GM21423 (cell line): ENCODE results near the gene SLC9A3.
A peak's percentile ranks its signal among the peaks of the same experiment; 100 is the strongest.

Experiments used
- ATAC-seq: cut with Tn5 transposase; IDR thresholded peaks from one replicate; pipeline ENCODE4 v1.9.1; 2021; ENCODE audit warnings: mild to moderate bottlenecking, moderate library complexity; ENCODE audit not compliant: unreplicated experiment

The SLC9A3 gene

GRCh38 chr5:555058-555623 is 30.9 kb upstream of the SLC9A3 start:
- no peak for ATAC-seq

- ATAC-seq, result no peak
Observed at GRCh38 chr5:554284-554988, 30.2 kb upstream of the SLC9A3 start.

- no peak for ATAC-seq
Observed at GRCh38 chr5:553874-554273, 29.6 kb upstream of the SLC9A3 start.

GRCh38 chr5:551406-551805 is 27.2 kb upstream of the SLC9A3 start:
- no peak for ATAC-seq

- ATAC-seq, result no peak
Observed at GRCh38 chr5:549229-549628, 25.0 kb upstream of the SLC9A3 start.

GRCh38 chr5:548256-548655 is 24.0 kb upstream of the SLC9A3 start:
- no peak for ATAC-seq

- no peak for ATAC-seq
Observed at GRCh38 chr5:547086-547924, 23.1 kb upstream of the SLC9A3 start.

GRCh38 chr5:546376-546908 is 22.2 kb upstream of the SLC9A3 start:
- ATAC-seq, result no peak

GRCh38 chr5:545641-546375 is 21.6 kb upstream of the SLC9A3 start:
- no peak for ATAC-seq

GRCh38 chr5:544675-545355 is 20.6 kb upstream of the SLC9A3 start:
- no peak for ATAC-seq

GRCh38 chr5:543755-544674 is 19.8 kb upstream of the SLC9A3 start:
- peak; percentile 89 for ATAC-seq

GRCh38 chr5:543351-543750 is 19.1 kb upstream of the SLC9A3 start:
- no peak for ATAC-seq

- ATAC-seq, result no peak
Observed at GRCh38 chr5:542319-543311, 18.4 kb upstream of the SLC9A3 start.

- ATAC-seq, result no peak
Observed at GRCh38 chr5:541539-542318, 17.5 kb upstream of the SLC9A3 start.

- ATAC-seq, result no peak
Observed at GRCh38 chr5:540906-541538, 16.8 kb upstream of the SLC9A3 start.

GRCh38 chr5:540071-540905 is 16.0 kb upstream of the SLC9A3 start:
- ATAC-seq, result no peak
